ENCODE data around the gene KLHL5. TPM values are rescaled to one million over a fixed set of nuclear protein-coding genes. Genes with fewer than 3 reads are reported as not detected.

The KLHL5 gene
- total RNA-seq, 4 donors from 2014 or later: 15.4 to 52.0 (median 33.2) TPM

DNA sequence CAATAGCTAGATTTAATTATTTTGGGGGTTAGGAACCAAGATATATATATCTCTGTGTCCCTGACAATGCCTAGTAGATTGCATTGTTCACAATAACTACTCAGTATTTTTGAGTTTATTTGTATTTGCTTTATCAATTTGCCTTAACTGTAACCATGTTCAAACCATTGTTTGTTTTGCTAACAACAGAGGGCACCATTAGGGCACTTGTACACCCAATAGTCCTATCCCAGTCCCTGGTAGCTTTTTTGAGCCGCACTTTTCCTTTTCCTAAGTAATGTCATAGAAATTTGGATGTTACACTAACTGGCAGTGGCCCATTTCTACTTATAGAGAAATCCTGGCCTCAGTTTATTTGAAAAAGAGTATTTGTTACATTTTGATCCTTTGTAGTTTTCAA, 575 bp upstream of the KLHL5 start:
- DNase-seq: no peak
- Histone ChIP-seq H3K36me3 (no peaks in the 10 kb centered on the region), H3K4me3 (no peak overlapping the region), H3K4me1 (no peaks in the 10 kb centered on the region), H3K27ac (no peak overlapping the region), H3K27me3 (no peaks in the 10 kb centered on the region), H3K9me3 (no peaks in the 10 kb centered on the region)
- TF ChIP-seq, protein P1, sequence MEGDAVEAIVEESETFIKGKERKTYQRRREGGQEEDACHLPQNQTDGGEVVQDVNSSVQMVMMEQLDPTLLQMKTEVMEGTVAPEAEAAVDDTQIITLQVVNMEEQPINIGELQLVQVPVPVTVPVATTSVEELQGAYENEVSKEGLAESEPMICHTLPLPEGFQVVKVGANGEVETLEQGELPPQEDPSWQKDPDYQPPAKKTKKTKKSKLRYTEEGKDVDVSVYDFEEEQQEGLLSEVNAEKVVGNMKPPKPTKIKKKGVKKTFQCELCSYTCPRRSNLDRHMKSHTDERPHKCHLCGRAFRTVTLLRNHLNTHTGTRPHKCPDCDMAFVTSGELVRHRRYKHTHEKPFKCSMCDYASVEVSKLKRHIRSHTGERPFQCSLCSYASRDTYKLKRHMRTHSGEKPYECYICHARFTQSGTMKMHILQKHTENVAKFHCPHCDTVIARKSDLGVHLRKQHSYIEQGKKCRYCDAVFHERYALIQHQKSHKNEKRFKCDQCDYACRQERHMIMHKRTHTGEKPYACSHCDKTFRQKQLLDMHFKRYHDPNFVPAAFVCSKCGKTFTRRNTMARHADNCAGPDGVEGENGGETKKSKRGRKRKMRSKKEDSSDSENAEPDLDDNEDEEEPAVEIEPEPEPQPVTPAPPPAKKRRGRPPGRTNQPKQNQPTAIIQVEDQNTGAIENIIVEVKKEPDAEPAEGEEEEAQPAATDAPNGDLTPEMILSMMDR (IDR thresholded peaks at IDR 0.05): no peak
- no peak for TF ChIP-seq POLR2A (IDR thresholded peaks at IDR 0.05)
- intact Hi-C loops (cut with DNase I; ENCODE audit: low total_unique reads): no loop called here

DNA sequence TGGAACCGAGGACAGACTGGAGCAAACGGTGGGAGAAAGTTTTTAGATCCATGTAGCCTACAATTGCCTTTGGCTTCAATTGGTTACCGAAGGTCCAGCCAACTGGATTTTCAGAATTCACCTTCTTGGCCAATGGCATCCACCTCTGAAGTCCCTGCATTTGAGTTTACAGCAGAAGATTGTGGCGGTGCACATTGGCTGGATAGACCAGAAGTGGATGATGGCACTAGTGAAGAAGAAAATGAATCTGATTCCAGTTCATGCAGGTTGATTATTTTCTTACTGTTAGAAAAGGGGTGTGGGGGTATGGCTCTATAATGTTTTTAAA, 702 bp downstream of the KLHL5 start:
- Histone ChIP-seq H3K4me1 (no peaks in the 10 kb centered on the region), H3K27me3 (no peaks in the 10 kb centered on the region), H3K36me3 (no peaks in the 10 kb centered on the region), H3K4me3 (no peak overlapping the region), H3K27ac (no peak overlapping the region), H3K9me3 (no peaks in the 10 kb centered on the region)
- TF ChIP-seq, protein P1 (IDR thresholded peaks at IDR 0.05): no peak
- no peak for TF ChIP-seq POLR2A (IDR thresholded peaks at IDR 0.05)
- intact Hi-C loops (cut with DNase I; ENCODE audit: low total_unique reads): no loop called here
- DNase-seq: no peak

DNA sequence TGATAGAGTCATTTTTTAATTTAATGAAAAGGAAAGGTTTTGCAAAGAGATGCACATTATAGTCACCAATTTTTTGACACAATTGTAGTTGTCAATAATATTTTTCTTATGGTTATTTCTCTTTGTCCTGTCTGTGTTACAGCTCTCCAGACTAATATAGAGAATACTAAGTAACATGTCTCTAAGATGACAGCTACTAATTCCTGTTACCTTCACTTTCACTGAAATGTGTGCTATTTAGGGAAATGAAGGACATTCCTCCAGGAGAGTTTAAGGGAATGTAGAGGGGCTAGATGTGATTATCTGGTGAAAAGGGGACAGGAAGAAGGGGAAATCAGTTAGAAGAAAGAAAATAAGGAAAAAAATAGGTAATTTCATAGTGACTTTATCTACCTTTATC, 1.4 kb downstream of the KLHL5 start:
- Histone ChIP-seq H3K27me3 (no peaks in the 10 kb centered on the region), H3K4me1 (no peaks in the 10 kb centered on the region), H3K4me3 (no peak overlapping the region), H3K9me3 (no peaks in the 10 kb centered on the region), H3K36me3 (no peaks in the 10 kb centered on the region), H3K27ac (no peak overlapping the region)
- DNase-seq: no peak
- intact Hi-C loops (cut with DNase I; ENCODE audit: low total_unique reads): no loop called here
- no peak for TF ChIP-seq POLR2A (IDR thresholded peaks at IDR 0.05)
- TF ChIP-seq, protein P1 (IDR thresholded peaks at IDR 0.05): no peak

DNA sequence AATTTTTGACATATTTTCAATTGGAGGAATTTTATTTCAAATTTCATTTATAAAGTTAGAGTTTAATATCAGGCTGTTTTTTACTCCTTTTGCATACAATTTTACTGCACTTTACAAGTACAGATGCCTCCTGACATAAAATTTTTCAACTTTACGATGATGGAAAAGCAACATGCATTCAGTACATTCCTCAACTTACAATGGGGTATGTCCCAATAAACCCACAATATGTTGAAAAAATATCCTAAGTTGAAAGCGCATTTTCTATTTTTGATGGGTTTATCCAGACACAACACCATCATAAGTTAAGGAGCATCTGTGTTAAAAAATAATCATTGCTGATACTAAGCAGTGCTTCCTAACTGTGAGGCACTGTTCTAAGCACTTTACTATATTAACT, 4.3 kb downstream of the KLHL5 start:
- intact Hi-C loops (cut with DNase I; ENCODE audit: low total_unique reads): no loop called here

DNA sequence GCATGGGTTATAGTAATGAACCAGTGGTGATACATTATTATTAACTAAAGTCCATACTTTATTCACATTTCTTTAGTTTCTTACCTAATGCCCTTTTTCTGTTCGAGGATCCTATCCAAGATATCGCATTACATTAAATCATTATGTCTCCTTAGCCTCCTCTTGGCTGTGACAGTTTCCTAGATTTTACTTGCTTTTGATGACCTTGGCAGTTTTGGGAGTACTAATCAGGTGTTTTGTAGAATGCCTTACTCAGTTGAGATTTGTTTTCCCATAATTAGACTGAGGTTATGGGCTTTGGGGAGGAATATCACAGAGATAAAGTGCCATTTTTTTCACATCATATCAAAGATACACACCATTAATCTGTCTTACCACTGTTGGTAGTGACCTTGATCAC, 5.0 kb downstream of the KLHL5 start:
- no peaks in the 10 kb centered on the region for H3K36me3 ChIP-seq
- no peak overlapping the region for H3K4me3 ChIP-seq
- no peak for DNase-seq
- H3K9me3 ChIP-seq: no peaks in the 10 kb centered on the region
- H3K27me3 ChIP-seq: no peaks in the 10 kb centered on the region
- TF ChIP-seq, protein P1 (IDR thresholded peaks at IDR 0.05): no peak
- no peak for TF ChIP-seq POLR2A (IDR thresholded peaks at IDR 0.05)
- no peak overlapping the region for H3K27ac ChIP-seq
- no peaks in the 10 kb centered on the region for H3K4me1 ChIP-seq
- intact Hi-C loops (cut with DNase I; ENCODE audit: low total_unique reads): no loop called here

More for the DNA sequence above, 4.3 kb downstream of the KLHL5 start:
- no peaks in the 10 kb centered on the region for H3K36me3 ChIP-seq
- no peaks in the 10 kb centered on the region for H3K4me1 ChIP-seq
- no peaks in the 10 kb centered on the region for H3K27me3 ChIP-seq
- no peak for DNase-seq
- TF ChIP-seq, protein P1 (IDR thresholded peaks at IDR 0.05): no peak
- TF ChIP-seq POLR2A (IDR thresholded peaks at IDR 0.05): no peak
- no peak overlapping the region for H3K27ac ChIP-seq
- H3K4me3 ChIP-seq: no peak overlapping the region
- H3K9me3 ChIP-seq: no peaks in the 10 kb centered on the region

Data from uterus (tissue), 4 donors.